Effector CD4-positive, alpha-beta T cell (primary cell): ENCODE measurements around the gene STIM1.
"Not testable (repeated sequence)": the region's sequence is repeated elsewhere in the genome, so short reads cannot be mapped to it uniquely, and the experiment has no call there.

Experiments used
- DNase-seq: peaks from one replicate; pipeline ENCODE4 v3.0.0-alpha.2; 2020

The STIM1 gene

DNA sequence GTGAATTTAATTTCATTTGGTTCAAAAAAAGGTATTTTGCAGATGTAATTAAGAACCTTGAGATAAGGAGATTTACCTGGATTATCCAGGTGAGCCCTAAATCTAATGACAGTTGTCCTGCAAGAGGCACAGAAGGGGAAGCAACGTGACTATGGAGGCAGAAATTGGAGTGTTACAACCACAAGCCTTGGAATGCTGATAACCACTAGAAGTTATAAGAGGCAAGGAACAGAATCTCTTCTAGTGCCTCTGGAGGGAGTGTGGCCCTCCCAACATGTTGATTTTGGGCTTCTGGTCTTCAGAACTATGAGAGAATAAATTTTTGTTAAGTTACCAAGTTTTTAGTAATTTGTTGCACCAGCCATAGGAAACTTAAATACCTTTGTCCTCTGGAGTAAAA is 271.9 kb downstream of the STIM1 start:
- no peak for DNase-seq

DNA sequence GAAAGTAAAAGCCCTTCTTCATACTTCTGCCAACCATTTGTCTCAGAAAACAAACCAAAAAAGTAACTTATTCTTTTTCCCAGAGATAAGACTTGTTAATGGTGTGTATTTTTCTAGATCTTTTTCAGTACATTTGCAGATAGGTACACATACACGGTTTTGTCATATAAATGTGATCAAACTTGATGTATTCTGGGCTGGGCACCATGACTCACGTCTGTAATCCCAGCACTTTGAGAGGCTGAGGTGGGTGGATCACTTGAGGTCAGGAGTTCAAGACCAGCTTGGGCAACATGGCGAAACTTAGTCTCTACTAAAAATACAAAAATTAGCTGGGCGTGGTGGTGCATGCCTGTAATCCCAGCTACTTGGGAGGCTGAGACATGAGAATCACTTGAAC is 274.8 kb downstream of the STIM1 start:
- not testable (repeated sequence) for DNase-seq

DNA sequence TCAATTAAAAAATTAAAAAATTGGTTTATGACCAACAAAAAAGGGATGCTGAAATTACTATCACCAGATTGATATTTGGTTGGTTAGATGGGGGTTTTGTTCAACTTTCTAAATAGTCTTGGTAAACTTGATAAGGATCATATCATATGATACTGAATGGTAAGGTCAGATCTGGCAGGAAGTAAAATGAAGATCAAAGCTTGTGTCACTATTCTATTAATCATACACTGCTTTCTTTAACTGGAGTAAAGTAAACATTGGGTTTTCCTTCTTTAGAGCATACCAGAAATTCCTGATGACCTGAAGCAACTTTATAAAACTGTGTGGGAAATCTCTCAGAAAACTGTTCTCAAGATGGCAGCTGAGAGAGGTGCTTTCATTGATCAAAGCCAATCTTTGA is 279.3 kb downstream of the STIM1 start:
- no peak for DNase-seq

DNA sequence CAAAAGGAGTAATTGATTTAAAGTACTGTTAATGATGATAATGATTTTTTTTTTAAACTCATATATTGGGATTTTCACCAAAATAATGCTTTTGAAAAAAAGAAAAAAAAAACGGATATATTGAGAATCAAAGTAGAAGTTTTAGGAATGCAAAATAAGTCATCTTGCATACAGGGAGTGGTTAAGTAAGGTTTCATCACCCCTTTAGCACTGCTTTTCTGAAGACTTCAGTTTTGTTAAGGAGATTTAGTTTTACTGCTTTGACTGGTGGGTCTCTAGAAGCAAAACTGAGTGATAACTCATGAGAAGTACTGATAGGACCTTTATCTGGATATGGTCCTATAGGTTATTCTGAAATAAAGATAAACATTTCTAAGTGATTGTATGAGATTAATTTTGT is 283.0 kb downstream of the STIM1 start:
- DNase-seq = no peak

GRCh38 chr11:4140067-4140636 is 284.7 kb downstream of the STIM1 start:
- DNase-seq = no peak
